Right lobe of liver (tissue), 6 donors: ENCODE results near the gene NEDD4L. TPM values are rescaled to one million over a fixed set of nuclear protein-coding genes. Genes with fewer than 3 reads are reported as not detected.
A peak's percentile ranks its signal among the peaks of the same experiment; 100 is the strongest.
"Not testable (repeated sequence)": the region's sequence is repeated elsewhere in the genome, so short reads cannot be mapped to it uniquely, and the experiment has no call there.

ENCODE experiments used
- ATAC-seq, 4 donors: fragments of 200-7000 bp; cut with Tn5 transposase; one replicate each; pipeline ENCODE4 v1.9.1; 2020; ENCODE audit warnings: mild to moderate bottlenecking in 4 of 4, moderate library complexity in 4 of 4
- DNase-seq, 3 donors: peaks; one replicate each; pipeline ENCODE4 v3.0.0-alpha.2; 2020
- H3K27ac ChIP-seq, 3 donors: fragments of 200-600 bp; one replicate each; pipeline ENCODE4 v1.8.0; 2022
- H3K27me3 ChIP-seq, 2 donors: fragments of 200-600 bp; one replicate each; pipeline ENCODE4 v1.8.0; 2022
- H3K36me3 ChIP-seq, 4 donors: fragments of 200-600 bp; sonication (generic) in 1 of 4; one replicate each; pipeline versions ENCODE4 v1.5.1 to v1.8.0; 2017 to 2022; ENCODE audit warnings: control low read depth in 1 of 4
- H3K4me1 ChIP-seq, 4 donors: fragments of 200-600 bp; sonication (generic) in 1 of 4; one replicate each; pipeline versions ENCODE4 v1.5.1 to v1.8.0; 2017 to 2022; ENCODE audit warnings: control low read depth in 1 of 4
- H3K4me3 ChIP-seq, 3 donors: fragments of 200-600 bp; one replicate each; pipeline ENCODE4 v1.8.0; 2022
- H3K9me3 ChIP-seq, 4 donors: fragments of 200-600 bp; sonication (generic) in 1 of 4; one replicate each; pipeline versions ENCODE4 v1.5.1 to v1.8.0; 2017 to 2022; ENCODE audit warnings: control low read depth in 1 of 4
- CTCF ChIP-seq, 4 donors: fragments of 200-600 bp in 3 of 4; fragments of 450-650 bp in 1 of 4; IDR thresholded peaks; one replicate each; pipeline versions ENCODE4 v1.5.1 to v1.8.0; 2016 to 2022; ENCODE audit warnings: antibody characterized with exemption in 4 of 4, mild to moderate bottlenecking in 2 of 4
- POLR2A ChIP-seq: fragments of 450-650 bp; IDR thresholded peaks from one replicate; pipeline ENCODE4 v1.6.1; 2017; ENCODE audit warnings: antibody characterized with exemption, mild to moderate bottlenecking
- WGBS: methylation state at CpG from one replicate; pipeline ENCODE4 v1.1.6; 2018; ENCODE audit warnings: low coverage, low lambda C conversion rate; ENCODE audit not compliant: insufficient coverage; ENCODE audit errors: missing lambda C conversion rate; 5-methylcytosine and 5-hydroxymethylcytosine counted together
- intact Hi-C, 2 donors: fragments of 100-400 bp; cut with DNase I; formaldehyde crosslinking; loops; one replicate each; pipeline versions ENCODE4 v1.11.2 to v1.14.1; 2022
- long read RNA-seq: library from polyadenylated mRNA; unstranded; transcript quantifications from one replicate; pipeline ENCODE4 v2.0.0, GENCODE V29; 2019
- total RNA-seq, 6 experiments: library from RNA; depleted of rRNA in 2 of 6; stranded (reverse); fragments of >200 nt in 2 of 6; fragmentation: NEBNext Ultra II Directional in 3 of 6; extraction: Animal tissue kit (Norgen Biotek cat#: 25700) in 3 of 6; gene quantifications; one replicate each; pipeline versions ENCODE4 v1.1.0 to v1.2.4, GENCODE V29; 2016 to 2023
- donor health status: DM: no; HTN: yes; CAD: no.
- donor health status: DM: no; HTN: no; CAD: no.
- donor health status: DM: no; HTN: no; CAD: no.
- donor health status: DM: no; HTN: yes; CAD: no.
- donor health status: DM: no; HTN: yes; CAD: no.

Gene NEDD4L
- 10 to 100 TPM; 21.5 to 41.0 (median 33.2) TPM for total RNA-seq
- long read RNA-seq, partial matches to known transcripts, result 0 of 1 reads
- long read RNA-seq, other reads (novel, unspliced or antisense), result 1 of 1 reads

- no peak for TF ChIP-seq POLR2A
- peak; percentile 88 to 91 (median 90) for TF ChIP-seq CTCF (IDR thresholded peaks at IDR 0.05)
- peak; percentile 74 to 88 (median 82) for ATAC-seq
- Histone ChIP-seq H3K36me3 (no peaks in the 10 kb centered on the region), H3K4me1 (peaks cover 0 to 26% (median 0%) of the 10 kb centered on the region in 4 donors), H3K4me3 (peak within 1 kb of the TSS; percentile 61 to 86 (median 81)), H3K27me3 (no peaks in the 10 kb centered on the region), H3K27ac (peak within 1 kb of the TSS; percentile 87 to 95 (median 91)), H3K9me3 (no peaks in the 10 kb centered on the region)
- intact Hi-C loops, result loop anchor here in 1 of 2 donors (10.0 kb wide), 1 partner anchor 81 kb away; no protein-coding TSS in a partner anchor
- peak; percentile 91 to 92 (median 91) for DNase-seq
- 1% methylated on average over 43 of the region's 91 CpGs for WGBS
Measured at GRCh38 chr18:58043491-58044369, at the start of gene NEDD4L. TSS of gene NEDD4L (plus strand) at chr18:58044226. CDS start at chr18:58044661, 435 bp downstream.

DNA sequence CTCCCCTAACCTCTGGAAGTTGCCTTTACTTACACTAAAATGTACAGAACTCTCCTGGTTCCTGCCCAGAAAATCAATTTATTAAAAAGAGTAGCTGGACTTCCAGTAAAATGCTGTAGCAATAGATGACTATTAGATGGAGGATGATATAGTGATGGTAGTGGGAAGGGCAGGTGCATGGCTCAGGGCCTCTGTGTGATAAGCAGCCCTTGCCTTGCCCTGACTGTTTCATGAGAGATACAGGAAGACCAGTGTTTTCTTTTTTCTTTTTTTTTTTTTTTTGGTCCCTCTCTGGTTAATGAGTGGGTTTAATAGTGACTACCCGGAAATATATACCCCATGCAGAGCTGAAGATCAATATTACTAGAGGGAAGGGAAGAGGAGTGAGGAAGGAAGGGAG lies 48.7 kb upstream of the NEDD4L start:
- TF ChIP-seq POLR2A, result no peak
- no peak for TF ChIP-seq CTCF (IDR thresholded peaks at IDR 0.05)
- no peak for ATAC-seq
- Histone ChIP-seq H3K9me3 (no peaks in the 10 kb centered on the region), H3K4me1 (no peaks in the 10 kb centered on the region), H3K27me3 (no peaks in the 10 kb centered on the region), H3K36me3 (no peaks in the 10 kb centered on the region), H3K4me3 (no peak overlapping the region), H3K27ac (no peak overlapping the region)
- DNase-seq, result no peak
- WGBS, result 22% methylated on average over 1 of the region's 1 CpG
- intact Hi-C loops, result no loop called here

DNA sequence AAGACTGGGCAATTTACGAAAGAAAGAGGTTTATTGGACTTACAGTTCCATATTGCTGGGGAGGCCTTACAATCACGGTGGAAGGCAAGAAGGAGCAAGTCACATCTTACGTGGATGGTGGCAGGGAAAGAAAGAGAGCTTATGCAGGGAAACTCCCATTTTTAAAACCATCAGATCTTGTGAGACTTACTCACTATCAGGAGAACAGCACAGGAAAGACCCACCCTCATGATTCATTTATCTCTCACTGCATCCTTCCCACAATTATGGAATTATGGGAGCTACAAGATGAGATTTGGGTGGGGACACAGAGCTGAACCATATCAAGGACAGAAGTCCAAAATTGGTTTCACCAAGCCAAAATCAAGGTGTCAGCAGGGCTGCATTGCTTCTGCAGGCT lies 47.1 kb upstream of the NEDD4L start:
- H3K4me1 ChIP-seq, H3K27me3 ChIP-seq, intact Hi-C loops, H3K4me3 ChIP-seq, H3K9me3 ChIP-seq, H3K36me3 ChIP-seq, H3K27ac ChIP-seq, ATAC-seq, DNase-seq: not testable (repeated sequence)
- WGBS, result 77% methylated on average over 3 of the region's 3 CpGs

DNA sequence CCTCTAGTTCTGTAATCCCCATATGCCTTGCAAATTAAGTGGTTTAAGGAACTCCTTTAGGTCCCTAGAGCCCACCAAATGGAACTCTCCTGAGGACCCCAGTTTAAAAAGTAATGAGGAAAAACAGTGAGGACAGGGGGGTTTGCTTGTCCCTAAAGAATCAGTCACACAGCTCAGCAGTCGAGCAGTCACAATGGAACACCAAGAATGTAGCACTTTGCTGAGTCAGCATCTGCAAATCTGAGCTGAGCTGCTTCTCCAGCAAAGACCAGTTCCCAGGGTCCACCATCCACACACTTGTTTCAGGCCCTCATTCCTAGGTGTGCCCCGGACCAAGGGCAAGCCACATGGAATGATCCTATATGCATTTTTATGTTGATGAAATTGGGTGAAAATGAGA lies 46.2 kb upstream of the NEDD4L start:
- intact Hi-C loops, result no loop called here
- 57% methylated on average over 1 of the region's 2 CpGs for WGBS
- no peak for TF ChIP-seq CTCF (IDR thresholded peaks at IDR 0.05)
- no peak for TF ChIP-seq POLR2A
- Histone ChIP-seq H3K4me1 (no peaks in the 10 kb centered on the region), H3K4me3 (no peak overlapping the region), H3K9me3 (no peaks in the 10 kb centered on the region), H3K27ac (no peak overlapping the region), H3K36me3 (no peaks in the 10 kb centered on the region), H3K27me3 (no peaks in the 10 kb centered on the region)
- DNase-seq (no peak), ATAC-seq (no peak)

DNA sequence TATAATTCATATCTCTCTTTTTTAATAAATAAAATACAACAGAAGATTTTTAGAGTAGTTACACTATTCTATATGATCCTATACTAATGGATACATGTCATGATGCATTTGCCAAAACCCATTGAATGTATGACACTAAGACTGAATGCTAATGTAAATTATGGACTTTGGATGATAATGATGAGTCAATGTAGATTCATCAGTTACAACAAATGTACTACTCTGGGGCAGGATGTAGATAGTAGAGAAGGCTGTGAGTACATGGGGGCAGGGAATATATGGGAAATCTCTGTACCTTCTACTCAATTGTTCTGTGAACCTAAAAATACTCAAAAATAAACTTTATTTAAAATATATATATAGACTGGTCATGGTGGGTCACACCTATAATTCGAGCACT lies 45.6 kb upstream of the NEDD4L start:
- intact Hi-C loops, result no loop called here
- no peak for TF ChIP-seq POLR2A
- no peak for TF ChIP-seq CTCF (IDR thresholded peaks at IDR 0.05)
- ATAC-seq, result peak in 1 of 4 donors; percentile 63

More for the DNA sequence above, 45.6 kb upstream of the NEDD4L start:
- DNase-seq, result no peak
- Histone ChIP-seq H3K36me3 (no peaks in the 10 kb centered on the region), H3K27ac (no peak overlapping the region), H3K4me1 (no peaks in the 10 kb centered on the region), H3K4me3 (no peak overlapping the region), H3K27me3 (no peaks in the 10 kb centered on the region), H3K9me3 (no peaks in the 10 kb centered on the region)
- WGBS, result 80% methylated on average over 1 of the region's 1 CpG
